ENCODE measurements around the gene ARHGAP31.

The ARHGAP31 gene

DNA sequence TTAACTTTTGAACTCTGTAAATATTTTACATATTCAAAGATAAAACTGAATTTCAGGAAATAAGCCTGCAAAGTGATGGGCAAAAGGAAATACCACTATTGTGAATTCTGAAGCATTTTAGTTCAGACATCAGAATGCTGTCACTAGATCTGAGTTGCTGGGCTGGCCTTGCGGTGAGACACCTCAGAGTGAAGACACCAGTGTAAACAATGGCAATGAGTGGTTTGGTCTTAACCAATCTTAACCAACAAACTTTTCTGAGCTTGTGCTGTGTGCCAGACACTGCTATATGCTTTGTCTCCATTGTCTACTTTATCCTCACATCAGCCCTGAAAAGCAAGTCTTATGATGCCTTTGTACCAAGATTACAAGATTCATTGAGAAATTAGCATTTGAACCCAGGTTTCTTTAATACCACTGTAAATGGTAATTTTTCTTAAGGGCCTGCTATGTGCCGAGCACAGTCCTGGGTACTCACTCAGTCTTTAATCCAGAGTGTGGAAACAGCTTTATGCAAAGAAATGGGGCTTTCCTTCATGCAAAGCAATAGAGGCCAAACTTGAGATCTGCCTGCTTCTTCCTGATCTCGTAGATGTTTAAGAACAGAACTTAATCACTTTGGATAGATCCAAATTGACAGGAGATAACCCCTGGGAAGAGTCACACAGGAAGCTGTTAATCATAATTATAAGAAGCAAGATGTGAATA lies 114.2 kb downstream of the ARHGAP31 start:
- TF ChIP-seq, protein P1, sequence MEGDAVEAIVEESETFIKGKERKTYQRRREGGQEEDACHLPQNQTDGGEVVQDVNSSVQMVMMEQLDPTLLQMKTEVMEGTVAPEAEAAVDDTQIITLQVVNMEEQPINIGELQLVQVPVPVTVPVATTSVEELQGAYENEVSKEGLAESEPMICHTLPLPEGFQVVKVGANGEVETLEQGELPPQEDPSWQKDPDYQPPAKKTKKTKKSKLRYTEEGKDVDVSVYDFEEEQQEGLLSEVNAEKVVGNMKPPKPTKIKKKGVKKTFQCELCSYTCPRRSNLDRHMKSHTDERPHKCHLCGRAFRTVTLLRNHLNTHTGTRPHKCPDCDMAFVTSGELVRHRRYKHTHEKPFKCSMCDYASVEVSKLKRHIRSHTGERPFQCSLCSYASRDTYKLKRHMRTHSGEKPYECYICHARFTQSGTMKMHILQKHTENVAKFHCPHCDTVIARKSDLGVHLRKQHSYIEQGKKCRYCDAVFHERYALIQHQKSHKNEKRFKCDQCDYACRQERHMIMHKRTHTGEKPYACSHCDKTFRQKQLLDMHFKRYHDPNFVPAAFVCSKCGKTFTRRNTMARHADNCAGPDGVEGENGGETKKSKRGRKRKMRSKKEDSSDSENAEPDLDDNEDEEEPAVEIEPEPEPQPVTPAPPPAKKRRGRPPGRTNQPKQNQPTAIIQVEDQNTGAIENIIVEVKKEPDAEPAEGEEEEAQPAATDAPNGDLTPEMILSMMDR (IDR thresholded peaks at IDR 0.05; ENCODE audit: extremely low read depth, missing control alignments): no peak
- no peak for DNase-seq (ENCODE audit: low spot score)

DNA sequence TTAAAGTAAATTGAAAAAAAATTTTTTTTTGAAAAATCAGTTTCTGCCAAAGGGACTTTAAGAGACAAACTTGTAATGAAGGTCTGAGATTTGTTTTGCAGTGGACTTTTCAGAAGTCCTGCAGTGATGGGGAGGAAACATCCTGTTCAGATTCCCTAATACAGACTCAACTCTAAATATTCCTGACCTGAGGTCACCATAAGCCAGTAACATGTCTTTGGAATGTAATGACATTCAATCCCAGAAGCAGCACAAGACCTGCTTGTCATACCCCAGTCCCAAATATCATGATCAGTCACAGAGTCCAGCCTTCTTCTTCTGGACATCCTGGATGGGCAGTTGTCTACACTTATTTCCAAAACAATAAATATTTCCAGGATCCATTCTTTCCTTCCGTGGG lies 115.7 kb downstream of the ARHGAP31 start:
- TF ChIP-seq, protein P1 (IDR thresholded peaks at IDR 0.05; ENCODE audit: extremely low read depth, missing control alignments): no peak
- no peak for DNase-seq (ENCODE audit: low spot score)

DNA sequence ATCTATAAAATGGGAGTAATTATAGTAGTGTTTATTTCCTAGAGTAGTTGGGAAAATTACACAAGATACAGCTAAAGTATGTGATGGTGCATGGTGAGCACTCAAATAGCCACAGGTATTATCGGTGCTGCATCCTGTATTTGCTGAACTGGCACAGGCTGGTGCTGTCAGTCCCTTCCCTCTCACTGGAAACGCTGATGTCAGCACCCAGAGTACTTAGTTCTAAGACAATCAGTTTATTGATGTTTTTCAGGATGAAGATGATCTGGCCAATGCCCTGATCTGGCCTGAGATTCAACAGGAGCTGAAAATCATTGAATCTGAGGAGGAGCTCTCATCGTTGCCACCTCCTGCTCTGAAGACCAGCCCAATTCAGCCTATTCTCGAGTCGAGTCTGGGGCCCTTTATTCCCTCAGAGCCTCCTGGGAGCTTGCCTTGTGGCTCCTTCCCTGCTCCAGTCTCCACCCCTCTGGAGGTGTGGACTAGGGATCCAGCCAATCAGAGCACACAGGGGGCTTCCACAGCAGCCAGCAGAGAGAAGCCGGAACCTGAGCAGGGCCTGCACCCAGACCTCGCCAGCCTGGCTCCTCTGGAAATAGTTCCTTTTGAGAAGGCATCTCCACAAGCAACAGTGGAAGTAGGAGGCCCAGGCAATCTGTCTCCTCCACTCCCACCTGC lies 119.6 kb downstream of the ARHGAP31 start:
- TF ChIP-seq, protein P1 (IDR thresholded peaks at IDR 0.05; ENCODE audit: extremely low read depth, missing control alignments): no peak
- DNase-seq (ENCODE audit: low spot score): no peak

DNA sequence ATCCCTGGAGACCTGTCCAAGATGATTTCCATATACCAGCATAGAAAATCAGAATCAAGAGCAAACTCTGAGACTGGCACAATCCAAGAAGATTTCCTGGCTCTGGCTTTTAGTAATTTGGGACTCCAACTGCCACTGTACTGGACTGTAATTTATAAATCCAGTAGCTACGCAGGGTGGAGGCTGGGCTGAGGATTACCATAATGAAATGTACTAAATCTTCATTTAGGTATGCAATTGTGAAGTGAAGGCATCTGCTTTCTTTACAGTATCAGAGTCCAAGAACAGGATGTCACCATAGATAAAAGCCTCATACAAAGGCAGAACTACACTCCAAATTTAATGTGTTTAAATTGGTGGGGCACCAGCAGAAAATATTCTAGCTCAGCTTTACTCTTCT lies 122.7 kb downstream of the ARHGAP31 start:
- no peak for DNase-seq (ENCODE audit: low spot score)
- TF ChIP-seq, protein P1 (IDR thresholded peaks at IDR 0.05; ENCODE audit: extremely low read depth, missing control alignments): no peak

DNA sequence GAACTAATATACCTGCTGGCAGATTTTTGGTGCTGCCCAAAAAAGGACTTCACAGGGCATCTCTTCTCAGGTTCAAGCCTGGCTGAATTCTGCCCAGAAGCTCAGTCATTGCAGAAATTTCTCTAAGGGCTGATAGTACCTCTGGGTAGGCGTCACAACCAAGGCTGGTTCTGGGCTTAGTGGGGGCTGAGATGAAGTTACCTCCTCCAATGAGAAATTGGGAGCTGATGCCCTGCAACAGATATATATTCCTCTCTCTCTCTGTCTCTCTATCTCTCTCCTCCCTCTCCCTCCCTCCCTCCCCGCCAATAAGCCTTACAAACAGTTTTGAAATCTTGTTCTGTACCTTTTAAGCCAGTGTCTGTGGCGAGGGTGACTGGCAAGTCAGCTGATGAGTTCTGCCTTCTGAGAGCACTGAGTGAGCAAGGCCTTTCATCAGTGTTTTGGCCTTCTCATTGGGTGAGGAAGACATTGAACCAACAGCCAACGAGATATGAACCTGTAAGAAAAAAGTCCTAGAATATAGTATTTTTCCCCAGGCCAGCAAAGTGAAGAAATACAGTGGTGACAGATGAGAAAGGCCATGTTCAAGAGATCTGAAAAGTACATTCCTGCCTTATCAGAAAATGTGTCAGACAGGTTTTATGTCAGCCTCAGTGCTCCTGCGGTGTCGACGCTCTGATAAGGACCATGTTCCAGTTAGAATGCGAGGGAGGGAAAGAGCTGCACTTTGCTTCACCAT lies 123.8 kb downstream of the ARHGAP31 start:
- TF ChIP-seq, protein P1 (IDR thresholded peaks at IDR 0.05; ENCODE audit: extremely low read depth, missing control alignments): no peak

GRCh38 chr3:119418641-119419040 lies 124.5 kb downstream of the ARHGAP31 start:
- TF ChIP-seq, protein P1 (IDR thresholded peaks at IDR 0.05; ENCODE audit: extremely low read depth, missing control alignments): no peak
- DNase-seq (ENCODE audit: low spot score): no peak

More for the DNA sequence above, 123.8 kb downstream of the ARHGAP31 start:
- no peak for DNase-seq (ENCODE audit: low spot score)

- DNase-seq (ENCODE audit: low spot score): no peak
- TF ChIP-seq, protein P1 (IDR thresholded peaks at IDR 0.05; ENCODE audit: extremely low read depth, missing control alignments): no peak
These were observed 126.0 kb downstream of the ARHGAP31 start for GRCh38 chr3:119420196-119420595.

Measured in GM20000 (cell line).